Activated CD4-positive, alpha-beta T cell treated with anti-CD3 and anti-CD28 coated beads, Interleukin-2, amount 50 U/mL, for 1 hour (primary cell): Measurements from ENCODE around the gene YWHAG.
"Not testable (repeated sequence)": the region's sequence is repeated elsewhere in the genome, so short reads cannot be mapped to it uniquely, and the experiment has no call there.

Experiments
- DNase-seq: peaks from one replicate; pipeline ENCODE4 v3.0.0-alpha.2; 2020

Gene YWHAG

GRCh38 chr7:76358481-76359110, at the start of gene YWHAG:
TSS of gene YWHAG (minus strand) at chr7:76358991. CDS start at chr7:76358808, 183 bp downstream.
- DNase-seq = peak; percentile 85

- DNase-seq = no peak
Measured at GRCh38 chr7:76408121-76408560, 49.4 kb upstream of the YWHAG start.

GRCh38 chr7:76407718-76408117, 48.9 kb upstream of the YWHAG start:
- DNase-seq = no peak

GRCh38 chr7:76405738-76406137, 46.9 kb upstream of the YWHAG start:
- DNase-seq = no peak

- no peak for DNase-seq
Measured at GRCh38 chr7:76403780-76404494, 45.1 kb upstream of the YWHAG start.

- not testable (repeated sequence) for DNase-seq
Measured at GRCh38 chr7:76403097-76403496, 44.3 kb upstream of the YWHAG start.

GRCh38 chr7:76400248-76400647, 41.5 kb upstream of the YWHAG start:
- DNase-seq = no peak

- peak; percentile 79 for DNase-seq
Measured at GRCh38 chr7:76397409-76398183, 38.8 kb upstream of the YWHAG start.

GRCh38 chr7:76396864-76397263, 38.1 kb upstream of the YWHAG start:
- DNase-seq = no peak

- DNase-seq = no peak
Measured at GRCh38 chr7:76395965-76396726, 37.4 kb upstream of the YWHAG start.

- not testable (repeated sequence) for DNase-seq
Measured at GRCh38 chr7:76395605-76395964, 36.8 kb upstream of the YWHAG start.

GRCh38 chr7:76394957-76395356, 36.2 kb upstream of the YWHAG start:
- no peak for DNase-seq

- peak; percentile 89 for DNase-seq
Measured at GRCh38 chr7:76393116-76394031, 34.6 kb upstream of the YWHAG start.

GRCh38 chr7:76392531-76393115, 33.8 kb upstream of the YWHAG start:
- DNase-seq = no peak

GRCh38 chr7:76390092-76390491, 31.3 kb upstream of the YWHAG start:
- no peak for DNase-seq

GRCh38 chr7:76387789-76388188, 29.0 kb upstream of the YWHAG start:
- not testable (repeated sequence) for DNase-seq

GRCh38 chr7:76386691-76387260, 28.0 kb upstream of the YWHAG start:
- DNase-seq = no peak

GRCh38 chr7:76383089-76383944, 24.5 kb upstream of the YWHAG start:
- DNase-seq = no peak

GRCh38 chr7:76381814-76382213, 23.0 kb upstream of the YWHAG start:
- no peak for DNase-seq

GRCh38 chr7:76380623-76380966, 21.8 kb upstream of the YWHAG start:
- DNase-seq = no peak
